Endothelial cell of umbilical vein (primary cell): ENCODE measurements around the gene SFPQ. TPM values are rescaled to one million over a fixed set of nuclear protein-coding genes. Genes with fewer than 3 reads are reported as not detected.
A peak's percentile ranks its signal among the peaks of the same experiment; 100 is the strongest.

Experiments
- BruUV-seq: library from RNA; stranded (reverse); fragments of 400-500 nt; replicated peaks from 2 replicates; lab custom pipeline; 2021; lab: Mats Ljungman, UMichigan
- CTCF ChIA-PET: fragments of 300-600, 350-600 bp; sonication (Branson Sonifier 250); formaldehyde crosslinking; loops from one replicate; lab custom pipeline; 2021; ENCODE audit warnings: antibody characterized with exemption, inconsistent platforms; lab: Charles Lee
- POLR2A ChIA-PET: fragments of 300-600, 350-600 bp; sonication (Branson Sonifier 250); formaldehyde crosslinking; loops from one replicate; lab custom pipeline; 2021; ENCODE audit warnings: antibody characterized with exemption, inconsistent platforms; lab: Charles Lee
- DNase-seq: peaks from one replicate; pipeline ENCODE4 v3.0.0-alpha.2; 2011; ENCODE audit warnings: low read depth, low spot score
- FAIRE-seq: peaks from 2 replicates; lab custom pipeline; 2011; peaks lifted over from hg19 to GRCh38; lab: Jason Lieb, UNC
- H2AFZ ChIP-seq: 2 replicates; pipeline ENCODE4 v1.6.0; 2012; ENCODE audit warnings: low read depth, low read length, control low read depth, inconsistent platforms
- H3K27ac ChIP-seq: 2 replicates; pipeline ENCODE4 v1.5.1; 2011; ENCODE audit warnings: low read depth, mild to moderate bottlenecking, control low read depth, low read length, moderate library complexity; ENCODE audit not compliant: insufficient read depth
- H3K27me3 ChIP-seq, 2 experiments: 2 replicates each; pipeline versions ENCODE4 v1.6.0 to v1.6.1; 2011; ENCODE audit warnings: low read length in 2 of 2, mixed read lengths in 1 of 2; ENCODE audit not compliant: control insufficient read depth in 2 of 2, insufficient read depth in 2 of 2
- H3K36me3 ChIP-seq, 2 experiments: 2 replicates in 1 of 2; 3 replicates in 1 of 2; pipeline ENCODE4 v1.5.1; 2011; ENCODE audit warnings: low read length in 2 of 2, mild to moderate bottlenecking in 1 of 2, moderate library complexity in 1 of 2; ENCODE audit not compliant: control insufficient read depth in 2 of 2, insufficient read depth in 2 of 2; ENCODE audit errors: extremely low read depth in 1 of 2
- H3K4me1 ChIP-seq: 3 replicates; pipeline ENCODE4 v1.5.1; 2011; ENCODE audit warnings: mild to moderate bottlenecking, low read length; ENCODE audit not compliant: control insufficient read depth, insufficient read depth; ENCODE audit errors: extremely low read depth
- H3K4me2 ChIP-seq: 2 replicates; pipeline ENCODE4 v1.6.1; 2011; ENCODE audit warnings: low read length, control low read depth, mixed read lengths; ENCODE audit not compliant: insufficient read depth
- H3K4me3 ChIP-seq, 3 experiments: fragments of 200-600 bp in 1 of 3; sonication (generic), shearing (Covaris generic) in 1 of 3; replicated peaks in 1 of 3; 2 replicates each; pipeline ENCODE4 v1.5.1; 2011 to 2016; ENCODE audit warnings: control low read depth in 3 of 3, low read length in 3 of 3, mild to moderate bottlenecking in 2 of 3, inconsistent platforms in 1 of 3, low read depth in 1 of 3, moderate library complexity in 1 of 3; ENCODE audit not compliant: insufficient read depth in 1 of 3
- H3K79me2 ChIP-seq: 2 replicates; pipeline ENCODE4 v1.6.0; 2012; ENCODE audit warnings: low read length, inconsistent platforms; ENCODE audit not compliant: control insufficient read depth, insufficient read depth
- H3K9ac ChIP-seq: replicated peaks from 2 replicates; pipeline ENCODE3; 2011; ENCODE audit warnings: low read length, control low read depth; ENCODE audit not compliant: insufficient read depth; ENCODE audit errors: extremely low read depth
- H3K9me1 ChIP-seq: replicated peaks from 3 replicates; pipeline ENCODE4 v1.6.0; 2011; ENCODE audit warnings: mild to moderate bottlenecking, low read length; ENCODE audit not compliant: control insufficient read depth, insufficient read depth; ENCODE audit errors: extremely low read depth
- H3K9me3 ChIP-seq: replicated peaks from 2 replicates; pipeline ENCODE4 v1.5.1; 2012; ENCODE audit warnings: low read length, inconsistent platforms; ENCODE audit not compliant: control insufficient read depth, insufficient read depth
- H4K20me1 ChIP-seq: replicated peaks from 2 replicates; pipeline ENCODE3; 2011; ENCODE audit warnings: mild to moderate bottlenecking, low read length; ENCODE audit not compliant: control insufficient read depth, insufficient read depth; ENCODE audit errors: extremely low read depth
- CTCF ChIP-seq, 2 donors: IDR thresholded peaks; 1 replicate in 1 of 2; 2 replicates in 1 of 2; pipeline ENCODE4 v1.5.1; 2011; ENCODE audit warnings: low read length in 2 of 2, mild to moderate bottlenecking in 2 of 2, moderate library complexity in 2 of 2, control low read depth in 1 of 2, inconsistent platforms in 1 of 2, low read depth in 1 of 2; ENCODE audit not compliant: insufficient read depth in 1 of 2; ENCODE audit errors: extremely low read depth in 1 of 2
- FOS ChIP-seq: IDR thresholded peaks from 2 replicates; pipeline ENCODE4 v1.6.1; 2011; ENCODE audit warnings: mild to moderate bottlenecking, low read length, moderate library complexity, borderline replicate concordance; ENCODE audit not compliant: insufficient read depth
- GATA2 ChIP-seq: IDR thresholded peaks from 2 replicates; pipeline ENCODE4 v1.7.0; 2011; ENCODE audit warnings: low read depth, mild to moderate bottlenecking, moderate library complexity, mixed read lengths, low read length; ENCODE audit not compliant: insufficient read length, insufficient read depth
- MAX ChIP-seq: IDR thresholded peaks from 2 replicates; pipeline ENCODE4 v1.6.1; 2011; ENCODE audit not compliant: insufficient read depth, insufficient read length
- POLR2A ChIP-seq: IDR thresholded peaks from 2 replicates; pipeline ENCODE4 v1.6.1; 2012; ENCODE audit warnings: low read depth, mild to moderate bottlenecking, control low read depth, low read length
- POLR2AphosphoS5 ChIP-seq: IDR thresholded peaks from 2 replicates; pipeline ENCODE4 v1.6.1; 2012; ENCODE audit warnings: low read depth, mild to moderate bottlenecking, control low read depth, low read length, moderate library complexity; ENCODE audit not compliant: insufficient read depth
- dilution Hi-C: fragments of 300-500 bp; cut with MboI; formaldehyde crosslinking; loops from one replicate; pipeline ENCODE4 v1.15.0; 2019; ENCODE audit warnings: low sequenced_read_pairs; ENCODE audit not compliant: extremely low pct_ligation_motif_present
- intact Hi-C: fragments of 100-400 bp; cut with micrococcal nuclease; formaldehyde crosslinking; loops from one replicate; pipeline ENCODE4 v1.10.0; 2022
- polyA plus RNA-seq, 4 experiments: library from polyadenylated mRNA; depleted of rRNA in 3 of 4; stranded (reverse) in 3 of 4; unstranded in 1 of 4; fragments of >200 nt; gene quantifications; 2 replicates each; pipeline versions ENCODE4 v1.2.1 to v1.2.3, GENCODE V29; 2011 to 2012; ENCODE audit warnings: missing spikeins in 1 of 4
- total RNA-seq: library from RNA; stranded (reverse); gene quantifications from 2 replicates; pipeline ENCODE4 v1.2.3, GENCODE V29; 2021

Gene SFPQ
- total and polyA plus RNA-seq, 2 donors (not counting 3 experiments of a cell fraction or from before 2014, with no cell fraction given): 100 to 415 TPM

GRCh38 chr1:35202048-35202719 is 9.2 kb upstream of the SFPQ start:
- no peak overlapping the region for H3K27ac ChIP-seq
- dilution Hi-C loops (no loop called here), intact Hi-C loops (loop anchor here (1.0 to 10.0 kb wide), 6 partner anchors 50 to 573 kb away; partner anchors contain the start of gene ZMYM4)
- peak; percentile 90 for DNase-seq
- peak overlapping the region; percentile 40 for H3K4me2 ChIP-seq
- ChIA-PET CTCF (interaction anchor here (0.6 to 2.0 kb wide), 23 partner anchors 9 to 567 kb away, joined by 3 to 17 read pairs (median 4); partner anchors contain the start of genes C1orf216 and SFPQ), POLR2A (interaction anchor here (1.2 kb wide), 1 partner anchor 9 kb away, joined by 5 read pairs; the partner anchor contains the start of gene SFPQ)
- BruUV-seq: no TSS peak
- peak; percentile 88 for FAIRE-seq
- H3K9me1 ChIP-seq: no peaks in the 10 kb centered on the region
- no peaks in the 10 kb centered on the region for H3K36me3 ChIP-seq
- TF ChIP-seq FOS: no peak
- TF ChIP-seq POLR2A: no peak
- no peak for TF ChIP-seq POLR2AphosphoS5
- no peak for TF ChIP-seq GATA2
- peak; percentile 83 to 86 for TF ChIP-seq CTCF (IDR thresholded peaks at IDR 0.05; ENCODE audit: extremely low read depth in 1 of 2, insufficient read depth in 1 of 2, low read depth in 1 of 2, low read length in 2 of 2)
- no peak for TF ChIP-seq MAX
- no peak overlapping the region for H3K9ac ChIP-seq
- no peaks in the 10 kb centered on the region for H4K20me1 ChIP-seq
- H3K9me3 ChIP-seq: no peaks in the 10 kb centered on the region
- no peaks in the 10 kb centered on the region for H3K4me1 ChIP-seq
- H3K79me2 ChIP-seq: no peaks in the 10 kb centered on the region
- peaks cover 0 to 2% of the 10 kb centered on the region in 2 experiments for H3K27me3 ChIP-seq
- H2AFZ ChIP-seq: peak overlapping the region; percentile 21
- H3K4me3 ChIP-seq: no peak overlapping the region
